ENCODE data around the gene UGCG.

Gene UGCG

DNA sequence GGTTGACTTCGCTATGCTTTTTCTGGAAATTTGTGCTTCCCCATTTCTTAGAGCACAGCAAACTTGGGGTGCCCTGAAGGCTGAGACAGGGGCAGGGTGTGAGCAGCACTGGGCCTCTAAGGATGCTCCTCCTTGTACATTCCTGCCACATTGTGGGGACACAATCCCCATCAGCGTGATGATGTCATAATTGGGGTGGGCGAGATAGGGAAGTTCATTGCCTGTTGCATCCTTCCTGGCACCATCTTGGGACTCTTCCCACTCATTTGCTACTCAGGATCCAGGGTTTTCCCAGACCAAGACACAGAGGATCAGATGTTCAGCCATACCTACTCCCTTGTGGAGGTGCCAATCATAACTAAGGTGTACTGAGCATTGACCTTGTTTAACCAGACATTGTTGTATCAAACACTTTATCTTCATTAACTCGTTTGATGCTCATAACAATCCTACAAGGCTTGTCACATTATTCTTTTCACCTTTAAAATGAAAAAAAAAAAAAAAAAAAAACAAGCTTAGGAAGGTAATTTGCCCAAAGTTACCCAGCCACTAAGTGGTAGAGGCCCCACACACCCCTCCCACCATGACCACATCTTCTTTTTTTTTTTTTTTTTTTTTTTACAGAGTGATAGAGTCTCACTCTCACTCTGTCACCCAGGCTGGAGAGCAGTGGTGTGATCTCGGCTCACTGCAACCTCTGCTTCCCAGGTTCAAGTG is 87.6 kb downstream of the UGCG start:
- TF ChIP-seq, protein P1, sequence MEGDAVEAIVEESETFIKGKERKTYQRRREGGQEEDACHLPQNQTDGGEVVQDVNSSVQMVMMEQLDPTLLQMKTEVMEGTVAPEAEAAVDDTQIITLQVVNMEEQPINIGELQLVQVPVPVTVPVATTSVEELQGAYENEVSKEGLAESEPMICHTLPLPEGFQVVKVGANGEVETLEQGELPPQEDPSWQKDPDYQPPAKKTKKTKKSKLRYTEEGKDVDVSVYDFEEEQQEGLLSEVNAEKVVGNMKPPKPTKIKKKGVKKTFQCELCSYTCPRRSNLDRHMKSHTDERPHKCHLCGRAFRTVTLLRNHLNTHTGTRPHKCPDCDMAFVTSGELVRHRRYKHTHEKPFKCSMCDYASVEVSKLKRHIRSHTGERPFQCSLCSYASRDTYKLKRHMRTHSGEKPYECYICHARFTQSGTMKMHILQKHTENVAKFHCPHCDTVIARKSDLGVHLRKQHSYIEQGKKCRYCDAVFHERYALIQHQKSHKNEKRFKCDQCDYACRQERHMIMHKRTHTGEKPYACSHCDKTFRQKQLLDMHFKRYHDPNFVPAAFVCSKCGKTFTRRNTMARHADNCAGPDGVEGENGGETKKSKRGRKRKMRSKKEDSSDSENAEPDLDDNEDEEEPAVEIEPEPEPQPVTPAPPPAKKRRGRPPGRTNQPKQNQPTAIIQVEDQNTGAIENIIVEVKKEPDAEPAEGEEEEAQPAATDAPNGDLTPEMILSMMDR (IDR thresholded peaks at IDR 0.05; ENCODE audit: low read depth, low read length): no peak
- H3K4me3 ChIP-seq (ENCODE audit: low read depth, low read length): no peak overlapping the region

Data from WI38 (cell line).